HG03045 (cell line): ENCODE data around the gene AADAT.
"Not testable (repeated sequence)": the region's sequence is repeated elsewhere in the genome, so short reads cannot be mapped to it uniquely, and the experiment has no call there.

Experiments
- ATAC-seq: cut with Tn5 transposase; IDR thresholded peaks from one replicate; pipeline ENCODE4 v1.9.1; 2021; ENCODE audit warnings: mild to moderate bottlenecking, moderate library complexity; ENCODE audit not compliant: unreplicated experiment

AADAT gene

GRCh38 chr4:170090352-170091052 is 746 bp upstream of the AADAT start:
- no peak for ATAC-seq

- no peak for ATAC-seq
Measured at GRCh38 chr4:170089274-170089667, 485 bp downstream of the AADAT start.

GRCh38 chr4:170088716-170089115 is 1.0 kb downstream of the AADAT start:
- ATAC-seq, result no peak

DNA sequence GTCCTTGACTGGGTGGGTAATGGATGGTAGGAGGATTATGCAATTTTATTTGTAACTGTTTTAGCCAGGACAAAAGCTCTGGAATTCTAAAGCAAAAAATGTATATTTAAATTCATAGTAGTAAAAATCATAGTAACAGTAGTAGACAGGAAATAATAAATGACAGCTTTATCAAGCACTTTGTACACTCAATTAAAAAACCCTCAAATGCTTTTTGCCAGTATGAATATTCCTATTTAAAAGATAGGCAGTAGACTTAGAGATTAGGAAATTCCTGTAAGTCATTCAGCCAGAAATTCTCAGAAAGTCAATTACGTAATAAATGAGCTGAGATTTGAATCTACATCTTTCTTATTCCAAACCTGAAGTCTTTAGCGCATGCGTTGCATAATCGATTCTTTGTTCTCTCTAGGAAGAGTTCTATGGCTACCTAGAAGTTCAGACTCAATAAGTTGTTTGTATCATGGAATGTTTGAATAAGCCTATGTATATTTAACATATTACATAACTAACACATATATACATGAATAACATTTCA is 2.5 kb downstream of the AADAT start:
- ATAC-seq, result no peak

DNA sequence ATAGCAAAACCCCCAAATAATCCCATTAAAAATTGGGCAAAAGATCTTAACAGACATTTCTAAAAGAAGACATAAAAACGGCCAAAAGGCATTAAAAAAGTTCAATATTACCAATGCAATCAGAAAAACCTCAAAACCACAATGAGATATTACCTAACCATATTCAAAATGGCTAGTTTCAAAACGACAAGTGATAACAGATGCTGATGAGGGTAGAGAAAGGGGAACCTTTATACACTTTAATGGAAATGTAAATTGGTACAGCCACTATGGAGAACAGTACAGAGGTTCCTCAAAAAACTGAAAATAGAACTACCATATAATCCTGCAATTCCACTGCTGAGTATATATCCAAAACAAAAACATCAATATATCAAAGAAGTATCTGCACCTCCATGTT is 6.2 kb downstream of the AADAT start:
- no peak for ATAC-seq

DNA sequence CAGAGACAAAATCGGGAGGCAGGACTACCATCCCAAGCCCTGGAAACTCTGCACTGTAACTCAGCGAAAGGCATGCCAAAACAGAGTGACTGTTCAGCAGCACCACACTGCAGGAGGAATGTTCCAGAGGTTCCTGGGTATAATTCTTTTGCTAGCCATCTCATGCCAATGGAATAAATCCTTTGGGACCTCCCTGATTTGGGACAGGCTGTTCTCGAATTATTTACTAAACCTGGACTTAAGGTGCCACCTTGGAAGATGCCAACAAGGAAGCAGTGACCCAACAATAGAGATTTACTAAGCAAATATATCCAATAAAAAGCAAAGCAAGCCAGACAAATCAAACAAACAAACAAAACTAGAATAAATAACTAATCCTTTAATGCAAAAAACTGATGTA is 9.3 kb downstream of the AADAT start:
- no peak for ATAC-seq

DNA sequence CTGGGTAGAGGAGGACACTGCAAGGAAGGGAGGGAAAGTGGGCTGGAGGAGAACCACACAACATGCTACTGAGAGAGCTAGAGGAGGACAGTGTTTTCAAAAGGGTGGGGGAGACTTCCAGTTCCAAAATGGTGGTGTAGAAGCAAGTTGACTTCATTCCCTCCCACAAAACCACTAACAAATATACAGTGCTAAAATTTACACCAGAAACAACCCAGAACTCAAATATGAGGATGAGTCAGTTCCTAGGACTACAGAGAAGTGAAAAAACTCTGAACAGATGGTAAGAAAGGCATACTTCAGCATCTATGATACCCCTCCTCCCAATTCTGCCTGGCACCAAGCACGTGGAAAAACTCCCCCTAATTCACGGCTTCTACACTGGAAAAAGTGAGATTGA is 9.8 kb downstream of the AADAT start:
- no peak for ATAC-seq

- ATAC-seq, result no peak
Measured at GRCh38 chr4:170071196-170071595, 18.6 kb downstream of the AADAT start.

GRCh38 chr4:170068438-170069128 is 21.2 kb downstream of the AADAT start:
- no peak for ATAC-seq

GRCh38 chr4:170059421-170059820 is 30.3 kb downstream of the AADAT start:
- no peak for ATAC-seq

GRCh38 chr4:170058826-170059225 is 30.9 kb downstream of the AADAT start:
- no peak for ATAC-seq

GRCh38 chr4:170057866-170058265 is 31.9 kb downstream of the AADAT start:
- ATAC-seq, result no peak

DNA sequence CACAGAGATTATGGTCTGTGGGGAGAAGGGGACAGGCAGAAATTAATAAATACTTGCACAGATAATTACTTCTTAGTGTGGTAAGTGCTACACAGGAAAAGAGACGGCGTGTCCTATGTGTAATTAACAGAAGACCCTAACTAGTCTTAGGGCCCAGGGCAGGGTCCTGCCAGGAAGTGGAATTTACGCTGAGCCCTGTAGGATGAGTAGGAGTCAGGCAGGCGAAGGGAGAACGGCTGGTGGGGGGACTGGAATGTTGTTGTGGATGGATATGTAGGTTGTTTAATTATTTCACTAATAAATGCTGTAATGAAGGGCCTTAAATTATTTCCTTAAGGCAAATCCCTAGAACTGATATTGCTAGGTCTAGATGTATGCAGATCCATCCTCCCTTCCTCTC is 36.8 kb downstream of the AADAT start:
- no peak for ATAC-seq

DNA sequence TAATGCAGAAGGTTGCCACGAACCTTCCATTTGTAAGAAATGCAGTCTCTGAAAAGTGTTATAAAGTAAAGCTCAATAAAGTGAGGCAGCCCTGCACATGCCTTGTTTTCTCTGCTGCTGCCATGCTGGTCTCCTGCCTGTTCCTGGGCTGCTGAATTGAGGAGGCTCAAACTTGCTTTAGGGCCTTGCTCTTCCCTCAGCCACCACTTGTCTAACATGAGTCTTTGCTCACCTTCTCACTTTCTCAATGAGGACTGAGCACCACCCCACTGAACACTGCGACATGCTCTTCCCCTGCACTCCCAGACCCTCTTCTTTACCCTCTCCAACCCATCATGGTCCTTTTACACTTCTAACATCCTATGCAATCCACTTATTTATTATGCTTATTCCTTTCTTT is 38.4 kb downstream of the AADAT start:
- no peak for ATAC-seq

DNA sequence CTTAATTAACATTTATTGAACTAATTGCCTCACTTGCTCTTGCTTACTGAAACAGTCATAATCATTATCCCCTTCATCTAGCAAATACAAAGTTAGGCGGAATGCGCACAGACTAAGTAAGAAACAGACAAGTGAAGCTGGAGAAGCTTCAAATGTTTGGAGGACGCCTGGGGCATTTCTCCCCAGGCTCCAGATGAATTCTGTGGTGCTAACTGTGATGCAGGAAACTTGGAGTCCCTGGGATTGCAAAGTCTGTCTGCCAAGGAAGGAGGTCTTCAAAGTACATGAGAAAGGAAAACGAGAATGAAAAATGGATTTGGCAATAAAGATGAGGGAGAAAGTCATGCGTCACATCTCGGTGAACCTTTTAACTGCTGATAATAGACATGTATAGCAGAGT is 40.0 kb downstream of the AADAT start:
- no peak for ATAC-seq

- no peak for ATAC-seq
Measured at GRCh38 chr4:170047771-170048354, 41.9 kb downstream of the AADAT start.

DNA sequence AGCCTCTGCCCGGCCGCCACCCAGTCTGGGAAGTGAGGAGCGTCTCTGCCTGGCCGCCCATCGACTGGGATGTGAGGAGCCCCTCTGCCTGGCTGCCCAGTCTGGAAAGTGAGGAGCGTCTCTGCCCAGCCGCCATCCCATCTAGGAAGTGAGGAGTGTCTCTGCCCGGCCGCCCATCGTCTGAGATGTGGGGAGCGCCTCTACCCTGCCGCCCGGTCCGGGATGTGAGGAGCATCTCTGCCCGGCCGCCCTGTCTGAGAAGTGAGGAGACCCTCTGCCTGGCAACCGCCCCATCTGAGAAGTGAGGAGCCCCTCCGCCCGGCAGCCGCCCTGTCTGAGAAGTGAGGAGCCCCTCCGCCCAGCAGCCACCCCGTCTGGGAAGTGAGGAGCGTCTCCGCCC is 43.6 kb downstream of the AADAT start:
- not testable (repeated sequence) for ATAC-seq

DNA sequence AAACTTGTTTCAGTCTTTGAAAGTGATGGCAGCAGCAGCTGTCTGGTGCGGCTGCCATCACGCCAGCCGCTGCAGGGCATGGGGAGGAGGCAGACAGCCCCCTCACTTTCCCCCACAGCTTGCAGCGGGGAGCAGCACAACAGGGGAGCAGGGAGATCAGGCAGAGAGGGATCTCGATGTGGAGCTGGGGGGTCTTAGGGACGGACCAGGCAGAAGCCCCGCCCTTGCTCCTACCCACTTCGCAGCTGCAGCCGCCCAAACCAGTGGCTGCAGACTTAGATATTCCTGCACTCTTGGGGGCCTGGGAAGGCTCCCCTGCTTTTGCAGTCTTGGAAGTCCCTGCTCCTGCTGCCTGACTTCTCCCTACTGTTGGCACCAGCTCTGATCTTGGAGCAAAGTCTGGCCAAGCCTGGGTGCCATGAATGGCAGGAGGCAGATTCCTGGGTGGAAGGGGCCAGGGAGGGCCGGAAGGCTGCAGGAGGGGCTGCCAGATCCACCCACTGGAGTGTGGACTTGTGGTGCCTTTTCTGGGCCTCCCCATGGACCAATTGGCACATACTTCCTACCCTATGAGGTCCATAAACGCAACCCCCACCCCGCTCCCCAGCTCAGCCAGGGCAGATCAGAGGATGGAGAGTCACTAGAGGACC is 49.6 kb downstream of the AADAT start:
- ATAC-seq, result no peak

- no peak for ATAC-seq
Measured at GRCh38 chr4:170038769-170039168, 51.0 kb downstream of the AADAT start.

GRCh38 chr4:170038232-170038631 is 51.5 kb downstream of the AADAT start:
- no peak for ATAC-seq

GRCh38 chr4:170037481-170037880 is 52.3 kb downstream of the AADAT start:
- ATAC-seq, result no peak

DNA sequence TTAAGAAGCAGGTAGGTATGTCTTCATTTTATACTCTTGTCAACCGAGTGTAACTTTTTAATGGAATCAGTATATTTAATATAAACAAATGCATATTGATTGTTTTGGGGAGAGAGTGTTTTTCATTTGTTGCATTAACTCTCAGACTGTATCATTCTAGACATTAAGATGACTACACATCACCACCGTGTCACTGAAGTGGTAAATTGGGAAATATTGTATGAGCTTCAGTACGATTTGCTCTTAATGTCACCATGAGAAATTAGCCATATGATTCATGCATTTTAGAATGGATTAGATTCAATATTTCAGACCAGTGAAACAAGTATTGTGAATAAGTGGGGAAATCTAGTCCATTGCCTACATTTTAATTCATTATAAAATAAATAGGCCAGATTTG is 53.9 kb downstream of the AADAT start:
- no peak for ATAC-seq
